Hepatic stellate cell (primary cell): ENCODE results near the gene ARHGEF37.
"Not testable (repeated sequence)": the region's sequence is repeated elsewhere in the genome, so short reads cannot be mapped to it uniquely, and the experiment has no call there.

Experiments
- DNase-seq: peaks from one replicate; pipeline ENCODE4 v3.0.0; 2011; ENCODE audit warnings: low spot score

ARHGEF37 gene

DNA sequence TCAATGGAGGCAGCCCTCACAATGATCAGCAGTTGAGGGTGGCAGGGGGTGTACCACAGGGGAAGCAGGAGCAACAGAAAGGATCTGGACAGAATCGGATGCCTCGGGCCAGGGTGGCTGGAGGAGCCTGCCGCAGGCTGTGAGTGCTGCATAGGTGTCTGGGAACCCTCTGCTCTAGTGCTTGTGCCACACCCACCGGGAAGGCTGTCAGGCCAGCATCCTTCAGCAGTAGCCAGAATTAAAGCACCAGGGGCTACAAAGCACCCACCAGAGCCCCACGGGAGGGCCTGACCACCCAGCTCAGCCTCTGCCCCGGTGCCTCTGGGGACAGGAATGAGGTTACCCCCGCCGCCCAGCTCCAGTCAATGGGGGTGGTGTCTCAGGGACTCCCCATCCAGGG, 49.0 kb downstream of the ARHGEF37 start:
- no peak for DNase-seq

GRCh38 chr5:149631506-149631905, 50.2 kb downstream of the ARHGEF37 start:
- no peak for DNase-seq

- DNase-seq = peak; percentile 66
These were observed 51.3 kb downstream of the ARHGEF37 start for GRCh38 chr5:149632311-149633251.

DNA sequence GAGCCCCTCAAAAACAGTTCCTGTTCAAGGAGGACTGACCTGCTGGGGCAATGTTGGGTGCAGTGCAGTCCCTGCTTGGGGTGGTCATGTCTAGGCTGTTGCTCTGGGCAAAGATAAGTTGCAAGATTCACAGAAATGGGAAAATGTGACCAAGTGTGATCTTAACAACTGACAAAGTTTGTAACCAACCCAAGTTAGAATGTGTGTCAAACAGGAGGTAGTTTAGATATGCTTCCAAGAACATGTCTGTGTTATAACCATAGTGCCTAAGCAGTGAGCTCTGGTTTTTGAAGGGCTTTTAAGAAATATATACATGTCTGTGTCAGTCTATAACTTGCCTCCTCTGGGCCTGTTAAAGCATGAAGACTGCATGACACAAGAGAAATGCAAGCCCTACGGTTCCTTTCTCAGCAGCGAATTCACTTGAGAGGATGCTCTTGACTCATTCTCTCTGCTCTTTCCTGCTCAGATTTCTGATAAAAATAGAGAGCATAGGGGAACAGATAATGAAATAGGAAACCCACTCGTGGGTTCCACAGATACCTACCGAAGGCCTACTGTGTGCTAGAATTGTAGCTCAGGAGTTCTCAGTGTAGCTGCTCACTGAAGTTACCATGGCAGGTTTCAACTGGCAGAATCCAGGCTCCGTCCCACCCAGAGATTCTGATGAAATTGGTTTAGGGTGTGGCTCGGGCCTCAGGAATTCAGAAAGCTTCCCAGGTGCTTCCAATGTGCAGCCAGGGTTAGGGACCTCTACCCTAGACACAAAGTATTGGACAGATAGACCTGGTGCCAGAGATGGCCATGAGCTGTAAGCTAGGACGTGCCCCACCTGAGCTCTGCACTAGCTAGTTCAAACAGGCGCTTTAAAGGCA, 52.4 kb downstream of the ARHGEF37 start:
- DNase-seq = no peak

GRCh38 chr5:149635394-149635793, 54.1 kb downstream of the ARHGEF37 start:
- DNase-seq = no peak

DNA sequence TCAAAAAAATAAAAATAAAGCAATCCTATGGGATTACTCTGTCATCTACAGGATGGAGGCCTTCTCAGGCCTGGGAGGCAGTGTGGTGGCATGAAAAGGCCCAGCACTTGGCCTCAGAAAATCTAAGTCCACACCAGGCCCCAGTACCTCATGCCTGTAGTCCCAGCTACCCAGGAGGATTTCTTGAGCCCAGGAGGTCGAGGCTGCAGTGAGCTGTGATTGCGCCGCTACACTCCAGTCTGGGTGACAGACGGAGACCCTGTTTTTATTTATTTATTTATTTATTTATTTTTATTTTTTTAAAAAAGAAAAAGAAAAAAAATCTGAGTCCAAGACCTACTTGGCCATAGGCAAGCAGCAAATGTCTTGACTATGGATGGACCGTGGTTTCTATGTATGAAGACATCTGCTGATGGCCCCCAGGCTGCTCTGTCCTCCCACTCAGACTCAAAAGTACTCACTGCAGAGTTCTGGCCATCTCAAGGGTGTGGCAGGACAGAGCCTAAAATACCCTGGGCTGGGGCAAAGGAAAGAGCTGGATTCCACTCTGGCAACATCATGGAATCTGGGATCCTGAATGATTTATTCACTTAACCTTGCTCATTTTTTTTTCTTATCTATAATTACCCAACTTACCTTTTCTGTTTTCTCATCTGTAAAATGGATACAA, 55.0 kb downstream of the ARHGEF37 start:
- DNase-seq = no peak

DNA sequence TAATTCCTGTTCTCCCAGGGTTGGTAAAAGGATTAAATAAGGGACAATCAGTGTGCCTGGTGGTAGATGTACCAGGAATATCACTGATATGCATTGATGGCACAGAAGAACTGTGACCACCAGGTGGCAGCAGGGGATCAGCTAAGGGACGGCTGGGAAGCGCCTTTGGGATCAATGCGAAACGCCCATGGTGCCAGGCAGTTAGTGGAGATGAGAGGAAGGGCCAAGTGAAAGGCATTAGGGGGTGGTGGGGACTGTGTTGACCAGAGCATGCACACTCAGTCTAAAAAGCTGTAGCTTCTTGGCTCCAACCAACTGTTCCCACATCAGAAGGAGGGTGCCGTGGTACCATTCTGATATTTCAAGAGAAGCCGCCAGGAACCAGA, 55.6 kb downstream of the ARHGEF37 start:
- peak; percentile 72 for DNase-seq

DNA sequence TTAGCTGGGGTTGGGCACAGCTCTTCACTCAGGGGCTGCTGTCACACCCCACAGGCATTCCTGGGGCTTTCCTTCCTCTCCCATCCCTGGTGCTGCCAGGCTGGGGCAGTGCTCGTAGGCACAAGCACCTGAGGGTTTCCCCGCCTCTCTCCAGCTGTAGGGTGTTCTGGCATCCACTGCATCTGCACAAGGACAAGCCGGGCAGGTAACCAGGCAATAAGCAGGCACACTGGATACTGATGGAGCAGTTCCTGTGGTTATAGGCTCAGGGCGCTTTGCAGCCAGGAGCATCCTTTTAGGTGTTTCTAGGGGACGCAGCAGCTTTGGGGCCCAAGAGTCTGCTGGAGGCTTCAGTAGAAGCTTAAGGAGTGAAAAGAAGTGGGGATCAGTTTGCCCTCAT, 56.8 kb downstream of the ARHGEF37 start:
- DNase-seq = no peak

- no peak for DNase-seq
These were observed 57.4 kb downstream of the ARHGEF37 start for GRCh38 chr5:149638546-149639241.

DNA sequence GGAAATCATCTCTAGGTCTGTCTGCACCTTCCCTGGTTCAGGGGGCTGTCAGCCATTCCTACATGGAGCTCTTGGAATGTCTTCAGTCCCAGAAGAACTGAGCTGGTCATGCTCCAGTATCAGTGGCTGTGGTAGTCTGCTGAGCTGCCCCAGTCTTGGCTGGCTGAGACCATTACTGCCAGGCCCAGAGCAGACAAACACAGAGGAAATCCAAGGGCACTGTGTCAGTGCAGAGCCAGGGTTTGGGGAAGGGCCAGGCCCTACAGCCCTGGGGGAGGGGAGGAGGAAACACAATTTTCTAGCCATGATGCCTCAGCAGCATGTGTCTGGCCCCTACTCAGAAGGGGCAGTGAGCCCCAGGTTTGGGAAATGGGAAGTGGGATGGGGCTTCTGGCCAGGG, 58.4 kb downstream of the ARHGEF37 start:
- DNase-seq = no peak

- DNase-seq = no peak
These were observed 59.2 kb downstream of the ARHGEF37 start for GRCh38 chr5:149640350-149640999.

GRCh38 chr5:149641000-149641576, 59.8 kb downstream of the ARHGEF37 start:
- DNase-seq = peak; percentile 91

GRCh38 chr5:149641600-149641999, 60.3 kb downstream of the ARHGEF37 start:
- no peak for DNase-seq

- DNase-seq = no peak
These were observed 62.5 kb downstream of the ARHGEF37 start for GRCh38 chr5:149643781-149644180.

DNA sequence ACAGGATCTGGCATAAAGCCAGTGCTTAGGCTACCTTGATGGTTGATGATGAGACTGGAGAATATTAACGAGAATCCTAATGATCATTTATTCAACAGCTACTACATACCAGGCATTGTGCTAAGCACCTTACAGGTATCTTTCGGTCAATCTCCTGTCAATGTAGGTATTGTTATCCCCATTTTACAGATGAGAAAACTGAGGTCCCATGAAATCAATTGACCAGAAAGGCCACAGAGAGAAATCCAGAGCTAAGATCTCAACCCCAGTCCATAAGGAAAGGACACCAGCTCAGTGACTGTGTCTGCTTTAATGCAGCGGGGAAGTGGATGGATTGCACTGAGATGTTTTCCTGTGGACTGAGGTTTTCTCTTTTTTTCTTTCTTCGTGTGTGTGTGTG, 63.3 kb downstream of the ARHGEF37 start:
- no peak for DNase-seq

- DNase-seq = no peak
These were observed 63.9 kb downstream of the ARHGEF37 start for GRCh38 chr5:149645236-149645635.

GRCh38 chr5:149645725-149646124, 64.4 kb downstream of the ARHGEF37 start:
- no peak for DNase-seq

- DNase-seq = no peak
These were observed 65.3 kb downstream of the ARHGEF37 start for GRCh38 chr5:149646564-149646963.

GRCh38 chr5:149647334-149647733, 66.0 kb downstream of the ARHGEF37 start:
- no peak for DNase-seq

DNA sequence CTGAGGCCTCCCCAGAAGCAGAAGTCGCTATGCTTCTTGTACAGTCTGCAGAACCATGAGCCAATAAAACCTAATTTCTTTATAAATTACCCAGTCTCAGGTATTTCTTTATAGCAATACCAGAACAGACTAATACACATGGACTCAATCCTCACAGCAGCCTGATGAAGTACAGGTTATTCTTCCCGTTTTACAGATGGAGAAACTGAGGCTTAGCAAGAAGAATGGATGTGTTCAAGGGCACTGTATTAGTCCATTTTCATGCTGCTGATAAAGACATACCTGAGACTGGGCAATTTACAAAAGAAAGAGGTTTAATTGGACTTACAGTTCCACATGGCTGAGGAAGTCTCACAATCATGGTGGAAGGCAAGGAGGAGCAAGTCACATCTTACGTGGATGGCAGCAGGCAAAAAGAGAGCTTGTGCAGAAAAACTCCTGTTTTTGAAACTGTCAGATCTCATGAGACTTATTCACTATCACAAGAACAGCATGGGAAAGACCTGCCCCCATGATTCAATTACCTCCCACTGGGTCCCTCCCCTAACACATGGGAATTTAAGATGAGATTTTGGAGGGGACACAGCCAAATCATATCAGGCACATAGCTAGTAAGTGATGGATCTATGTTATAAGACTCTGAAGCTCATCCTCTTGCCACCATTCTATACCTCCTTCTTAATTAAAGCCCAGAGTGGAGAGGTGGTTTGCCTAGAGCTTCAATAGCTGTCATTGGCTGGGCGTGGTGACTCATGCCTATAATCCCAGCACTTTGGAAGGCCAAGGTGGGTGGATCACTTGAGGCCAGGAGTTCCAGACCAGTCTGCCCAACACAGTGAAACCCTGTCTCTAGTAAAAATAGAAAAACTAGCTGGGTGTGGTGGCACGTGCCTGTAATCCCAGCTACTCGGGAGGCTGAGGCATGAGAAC, 67.4 kb downstream of the ARHGEF37 start:
- DNase-seq = not testable (repeated sequence)
